ENCODE data around the gene FAM171A1.

DNA sequence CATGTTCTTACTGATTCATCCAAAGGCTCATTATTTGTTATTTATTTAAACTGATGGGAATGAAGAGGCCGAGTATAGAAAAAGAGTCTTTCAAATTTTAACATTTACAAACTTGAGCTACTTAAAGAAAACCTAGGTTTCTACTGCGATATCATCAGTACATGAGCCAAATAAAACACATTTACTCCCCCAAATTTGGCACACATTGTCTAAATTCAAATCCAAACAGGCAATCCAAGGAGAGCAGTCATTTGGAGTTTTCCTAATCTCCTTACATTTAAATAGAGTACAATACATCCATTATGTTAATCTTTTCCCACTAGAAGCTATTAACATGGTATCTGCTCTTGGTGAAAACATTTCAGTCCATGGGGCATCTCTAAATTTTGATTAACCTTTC, 204.8 kb downstream of the FAM171A1 start:
- TF ChIP-seq GATA3 (IDR thresholded peaks at IDR 0.05; ENCODE audit: low read depth, low read length) (no peak), GATA2 (IDR thresholded peaks at IDR 0.05; ENCODE audit: low read depth, low read length) (no peak)
